ENCODE results near the gene ANAPC4. TPM values are rescaled to one million over a fixed set of nuclear protein-coding genes. Genes with fewer than 3 reads are reported as not detected.

Gene ANAPC4
- total and polyA plus RNA-seq, 2 experiments from 2014 or later = 18.6 to 23.1 TPM

DNA sequence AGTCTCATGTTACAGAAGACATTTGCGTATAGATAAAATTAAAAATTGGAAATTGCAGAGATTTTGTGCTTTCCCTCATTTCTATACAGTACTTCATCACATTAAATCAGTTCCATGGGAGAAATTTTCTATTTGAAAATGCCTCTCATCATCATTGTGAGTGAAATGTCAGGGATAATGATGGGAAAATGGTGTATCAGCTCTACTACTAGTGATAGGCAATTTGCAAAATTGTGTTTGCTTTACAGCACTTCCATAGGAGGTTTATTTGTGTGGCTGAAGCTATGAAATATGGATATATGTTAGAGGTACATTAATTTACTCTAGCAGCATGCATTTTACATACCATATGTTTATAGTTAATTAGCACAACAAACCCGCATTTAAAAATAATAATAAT, 21.0 kb upstream of the ANAPC4 start:
- no peaks in the 10 kb centered on the region for H4K20me1 ChIP-seq (ENCODE audit: insufficient read depth, poor library complexity, severe bottlenecking)
- DNase-seq (ENCODE audit: low spot score) = no peak
- no peaks in the 10 kb centered on the region for H3K36me3 ChIP-seq (replicated peaks; ENCODE audit: insufficient read depth, low read depth)
- H3K4me3 ChIP-seq = no peak overlapping the region
- H3K27ac ChIP-seq = no peak overlapping the region
- no peak overlapping the region for H3K4me2 ChIP-seq
- no peaks in the 10 kb centered on the region for H3K4me1 ChIP-seq (ENCODE audit: insufficient read depth)
- H3K79me2 ChIP-seq = no peaks in the 10 kb centered on the region
- H3K9me2 ChIP-seq (replicated peaks; ENCODE audit: insufficient read depth) = no peaks in the 10 kb centered on the region
- H3K27me3 ChIP-seq = no peaks in the 10 kb centered on the region
- no peak for TF ChIP-seq EZH2 (IDR thresholded peaks at IDR 0.05; ENCODE audit: borderline replicate concordance)
- no peak for TF ChIP-seq EZH2phosphoT487 (IDR thresholded peaks at IDR 0.05; ENCODE audit: low read depth, severe bottlenecking, unreplicated experiment)
- TF ChIP-seq, protein P1, sequence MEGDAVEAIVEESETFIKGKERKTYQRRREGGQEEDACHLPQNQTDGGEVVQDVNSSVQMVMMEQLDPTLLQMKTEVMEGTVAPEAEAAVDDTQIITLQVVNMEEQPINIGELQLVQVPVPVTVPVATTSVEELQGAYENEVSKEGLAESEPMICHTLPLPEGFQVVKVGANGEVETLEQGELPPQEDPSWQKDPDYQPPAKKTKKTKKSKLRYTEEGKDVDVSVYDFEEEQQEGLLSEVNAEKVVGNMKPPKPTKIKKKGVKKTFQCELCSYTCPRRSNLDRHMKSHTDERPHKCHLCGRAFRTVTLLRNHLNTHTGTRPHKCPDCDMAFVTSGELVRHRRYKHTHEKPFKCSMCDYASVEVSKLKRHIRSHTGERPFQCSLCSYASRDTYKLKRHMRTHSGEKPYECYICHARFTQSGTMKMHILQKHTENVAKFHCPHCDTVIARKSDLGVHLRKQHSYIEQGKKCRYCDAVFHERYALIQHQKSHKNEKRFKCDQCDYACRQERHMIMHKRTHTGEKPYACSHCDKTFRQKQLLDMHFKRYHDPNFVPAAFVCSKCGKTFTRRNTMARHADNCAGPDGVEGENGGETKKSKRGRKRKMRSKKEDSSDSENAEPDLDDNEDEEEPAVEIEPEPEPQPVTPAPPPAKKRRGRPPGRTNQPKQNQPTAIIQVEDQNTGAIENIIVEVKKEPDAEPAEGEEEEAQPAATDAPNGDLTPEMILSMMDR (IDR thresholded peaks at IDR 0.05; ENCODE audit: poor library complexity) = no peak
- 100% methylated on average over 2 of the region's 2 CpGs for WGBS (ENCODE audit: low lambda C conversion rate, missing lambda C conversion rate)
- H3K9me3 ChIP-seq (ENCODE audit: low read depth) = no peaks in the 10 kb centered on the region
- H2AFZ ChIP-seq = no peak overlapping the region

DNA sequence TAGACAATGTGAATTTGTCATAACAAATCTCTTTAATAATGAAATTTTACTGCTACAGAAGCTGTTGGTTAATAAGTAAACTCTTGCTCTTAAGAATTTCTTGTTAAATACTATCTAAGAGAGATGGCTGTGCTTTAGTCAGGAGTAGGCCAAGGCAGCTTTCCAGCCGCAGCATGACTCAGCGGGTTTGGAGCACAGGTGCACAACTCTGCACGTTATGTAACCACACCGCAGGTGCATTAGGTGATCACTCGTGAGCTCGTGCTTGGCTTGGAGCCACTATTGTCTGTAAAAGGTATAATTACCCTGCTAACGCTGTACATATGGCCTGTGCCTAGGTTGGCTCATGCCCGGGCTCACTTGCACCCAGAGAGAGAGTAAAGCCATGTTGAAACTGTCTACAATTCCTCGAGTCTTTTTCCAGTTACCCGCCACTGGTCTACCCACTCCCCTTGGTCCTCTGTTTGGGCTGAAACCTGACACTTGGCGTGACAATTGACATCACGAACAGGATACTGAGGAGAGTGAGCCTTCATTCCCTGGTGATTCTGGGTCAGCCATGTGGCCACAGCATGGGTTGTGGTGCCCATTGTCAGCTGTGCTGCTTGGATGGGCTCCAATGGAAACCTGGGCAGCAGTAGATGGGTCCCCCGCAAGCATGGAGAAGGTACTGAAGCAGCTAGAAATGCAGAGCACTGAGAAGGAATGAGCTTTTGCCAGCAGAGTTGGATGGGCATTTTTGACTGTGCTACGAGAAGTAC, 18.4 kb upstream of the ANAPC4 start:
- TF ChIP-seq, protein P1 (IDR thresholded peaks at IDR 0.05; ENCODE audit: poor library complexity) = no peak
- TF ChIP-seq EZH2phosphoT487 (IDR thresholded peaks at IDR 0.05; ENCODE audit: low read depth, severe bottlenecking, unreplicated experiment) (no peak), EZH2 (IDR thresholded peaks at IDR 0.05; ENCODE audit: borderline replicate concordance) (no peak)
- 95% methylated on average over 14 of the region's 14 CpGs for WGBS (ENCODE audit: low lambda C conversion rate, missing lambda C conversion rate)
- no peaks in the 10 kb centered on the region for H4K20me1 ChIP-seq (ENCODE audit: insufficient read depth, poor library complexity, severe bottlenecking)
- no peak overlapping the region for H2AFZ ChIP-seq
- H3K4me3 ChIP-seq = no peak overlapping the region
- H3K27ac ChIP-seq = peak overlapping the region; percentile 31
- H3K4me2 ChIP-seq = no peak overlapping the region
- H3K79me2 ChIP-seq = no peaks in the 10 kb centered on the region
- peak; percentile 57 for DNase-seq (ENCODE audit: low spot score)
- no peaks in the 10 kb centered on the region for H3K9me3 ChIP-seq (ENCODE audit: low read depth)
- H3K4me1 ChIP-seq (ENCODE audit: insufficient read depth) = no peaks in the 10 kb centered on the region
- H3K9me2 ChIP-seq (replicated peaks; ENCODE audit: insufficient read depth) = no peaks in the 10 kb centered on the region
- H3K27me3 ChIP-seq = no peaks in the 10 kb centered on the region
- no peaks in the 10 kb centered on the region for H3K36me3 ChIP-seq (replicated peaks; ENCODE audit: insufficient read depth, low read depth)

DNA sequence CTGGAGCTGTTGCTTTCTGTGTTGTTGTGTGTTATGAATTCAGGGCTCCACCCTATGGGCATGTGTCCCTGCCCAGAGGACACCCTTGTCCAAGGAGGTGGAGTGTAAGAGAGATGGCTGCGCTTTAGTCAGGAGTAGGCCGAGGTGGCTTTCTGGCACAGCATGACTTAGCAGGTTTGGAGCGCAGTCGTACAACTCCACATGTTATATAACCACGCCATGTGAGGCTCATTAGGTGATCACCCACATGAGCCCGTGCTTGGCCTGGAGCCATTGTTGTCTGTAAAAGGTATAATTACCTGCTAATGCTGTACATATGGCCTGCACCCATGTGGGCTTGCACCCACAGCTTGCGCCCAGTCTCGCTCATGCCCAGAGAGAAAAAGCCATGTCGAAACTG, 15.8 kb upstream of the ANAPC4 start:
- Histone ChIP-seq H3K9me2 (replicated peaks; ENCODE audit: insufficient read depth) (no peaks in the 10 kb centered on the region), H3K9me3 (ENCODE audit: low read depth) (no peaks in the 10 kb centered on the region), H3K4me2 (no peak overlapping the region), H3K27me3 (no peaks in the 10 kb centered on the region), H2AFZ (no peak overlapping the region), H3K36me3 (replicated peaks; ENCODE audit: insufficient read depth, low read depth) (no peaks in the 10 kb centered on the region), H3K79me2 (no peaks in the 10 kb centered on the region), H3K27ac (no peak overlapping the region), H3K4me3 (no peak overlapping the region), H4K20me1 (ENCODE audit: insufficient read depth, poor library complexity, severe bottlenecking) (no peaks in the 10 kb centered on the region), H3K4me1 (ENCODE audit: insufficient read depth) (no peaks in the 10 kb centered on the region)
- no peak for DNase-seq (ENCODE audit: low spot score)
- WGBS (ENCODE audit: low lambda C conversion rate, missing lambda C conversion rate) = 98% methylated on average over 9 of the region's 9 CpGs
- no peak for TF ChIP-seq EZH2phosphoT487 (IDR thresholded peaks at IDR 0.05; ENCODE audit: low read depth, severe bottlenecking, unreplicated experiment)
- no peak for TF ChIP-seq EZH2 (IDR thresholded peaks at IDR 0.05; ENCODE audit: borderline replicate concordance)
- TF ChIP-seq, protein P1 (IDR thresholded peaks at IDR 0.05; ENCODE audit: poor library complexity) = no peak

Measured in hepatocyte (in vitro differentiated cells).